Measurements from ENCODE around the gene WDR36. TPM values are rescaled to one million over a fixed set of nuclear protein-coding genes. Genes with fewer than 3 reads are reported as not detected.

The WDR36 gene
- polyA plus RNA-seq, 1 of the 3 experiments (the other 2 are of a cell fraction) = 6.7 TPM

DNA sequence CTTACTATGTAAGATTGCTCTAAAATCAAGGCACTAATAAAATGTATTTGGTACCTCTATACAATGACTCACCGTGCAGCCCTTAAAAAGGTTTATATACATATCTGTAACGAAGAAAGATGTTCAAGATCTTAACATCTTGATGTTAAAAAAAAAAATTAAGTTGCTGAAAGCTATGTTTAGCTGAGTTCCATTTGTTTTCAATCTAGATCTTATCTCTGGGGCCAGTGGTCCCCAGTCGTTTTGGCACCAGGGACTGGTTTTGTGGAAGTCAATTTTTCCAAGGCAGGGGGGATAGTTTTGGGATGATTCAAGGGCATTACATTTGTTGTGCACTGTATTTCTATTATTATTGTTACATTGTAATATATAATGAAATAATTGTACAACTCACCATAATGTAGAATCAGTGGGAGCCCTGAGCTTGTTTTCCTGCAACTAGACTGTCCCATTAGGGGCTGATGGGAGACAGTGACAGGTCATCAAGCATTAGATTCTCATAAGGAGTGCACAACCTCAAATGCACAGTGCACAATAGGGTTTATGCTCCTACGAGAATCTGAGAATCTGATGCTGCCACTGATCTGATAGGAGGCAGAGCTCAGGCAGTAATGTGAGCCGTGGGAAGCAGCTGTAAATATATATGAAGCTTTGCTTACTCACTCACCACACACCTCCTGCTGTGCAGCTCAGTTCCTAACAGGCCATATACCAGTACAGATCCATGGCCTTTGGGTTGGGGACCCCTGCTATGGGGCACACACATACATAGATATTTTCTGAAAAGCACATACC is 48.2 kb upstream of the WDR36 start (continued):
- TF ChIP-seq, protein P1, sequence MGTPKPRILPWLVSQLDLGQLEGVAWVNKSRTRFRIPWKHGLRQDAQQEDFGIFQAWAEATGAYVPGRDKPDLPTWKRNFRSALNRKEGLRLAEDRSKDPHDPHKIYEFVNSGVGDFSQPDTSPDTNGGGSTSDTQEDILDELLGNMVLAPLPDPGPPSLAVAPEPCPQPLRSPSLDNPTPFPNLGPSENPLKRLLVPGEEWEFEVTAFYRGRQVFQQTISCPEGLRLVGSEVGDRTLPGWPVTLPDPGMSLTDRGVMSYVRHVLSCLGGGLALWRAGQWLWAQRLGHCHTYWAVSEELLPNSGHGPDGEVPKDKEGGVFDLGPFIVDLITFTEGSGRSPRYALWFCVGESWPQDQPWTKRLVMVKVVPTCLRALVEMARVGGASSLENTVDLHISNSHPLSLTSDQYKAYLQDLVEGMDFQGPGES (IDR thresholded peaks at IDR 0.05; ENCODE audit: low read depth, low read length) = no peak
- no peak for TF ChIP-seq RFX5 (IDR thresholded peaks at IDR 0.05; ENCODE audit: low read length)
- peak; percentile 91 for TF ChIP-seq TCF12 (IDR thresholded peaks at IDR 0.05)
- TF ChIP-seq SMC3 (IDR thresholded peaks at IDR 0.05; ENCODE audit: low read depth, low read length) = no peak
- TF ChIP-seq MXI1 (IDR thresholded peaks at IDR 0.05; ENCODE audit: low read depth, low read length) = peak; percentile 22; the same call in 1 of the 2 replicates
- TF ChIP-seq FOXM1 (IDR thresholded peaks at IDR 0.05; ENCODE audit: low read depth) = peak; percentile 55; the same call in 1 of the 2 replicates
- TF ChIP-seq, protein P2, sequence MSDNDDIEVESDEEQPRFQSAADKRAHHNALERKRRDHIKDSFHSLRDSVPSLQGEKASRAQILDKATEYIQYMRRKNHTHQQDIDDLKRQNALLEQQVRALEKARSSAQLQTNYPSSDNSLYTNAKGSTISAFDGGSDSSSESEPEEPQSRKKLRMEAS (IDR thresholded peaks at IDR 0.05; ENCODE audit: low read depth) = no peak
- no peak for TF ChIP-seq ELF1 (IDR thresholded peaks at IDR 0.05)
- 0 out of 2 replicates have a peak, but pooled peaks have one; percentile 6 for TF ChIP-seq RCOR1 (IDR thresholded peaks at IDR 0.05; ENCODE audit: low read length)
- TF ChIP-seq SIN3A (IDR thresholded peaks at IDR 0.05; ENCODE audit: borderline replicate concordance, low read depth, low read length) = no peak
- no peak for TF ChIP-seq CHD2 (IDR thresholded peaks at IDR 0.05; ENCODE audit: low read length, partially characterized antibody)
- TF ChIP-seq, protein P3, sequence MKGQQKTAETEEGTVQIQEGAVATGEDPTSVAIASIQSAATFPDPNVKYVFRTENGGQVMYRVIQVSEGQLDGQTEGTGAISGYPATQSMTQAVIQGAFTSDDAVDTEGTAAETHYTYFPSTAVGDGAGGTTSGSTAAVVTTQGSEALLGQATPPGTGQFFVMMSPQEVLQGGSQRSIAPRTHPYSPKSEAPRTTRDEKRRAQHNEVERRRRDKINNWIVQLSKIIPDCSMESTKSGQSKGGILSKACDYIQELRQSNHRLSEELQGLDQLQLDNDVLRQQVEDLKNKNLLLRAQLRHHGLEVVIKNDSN (IDR thresholded peaks at IDR 0.05; ENCODE audit: borderline replicate concordance, low read depth) = no peak
- TF ChIP-seq, protein P4, sequence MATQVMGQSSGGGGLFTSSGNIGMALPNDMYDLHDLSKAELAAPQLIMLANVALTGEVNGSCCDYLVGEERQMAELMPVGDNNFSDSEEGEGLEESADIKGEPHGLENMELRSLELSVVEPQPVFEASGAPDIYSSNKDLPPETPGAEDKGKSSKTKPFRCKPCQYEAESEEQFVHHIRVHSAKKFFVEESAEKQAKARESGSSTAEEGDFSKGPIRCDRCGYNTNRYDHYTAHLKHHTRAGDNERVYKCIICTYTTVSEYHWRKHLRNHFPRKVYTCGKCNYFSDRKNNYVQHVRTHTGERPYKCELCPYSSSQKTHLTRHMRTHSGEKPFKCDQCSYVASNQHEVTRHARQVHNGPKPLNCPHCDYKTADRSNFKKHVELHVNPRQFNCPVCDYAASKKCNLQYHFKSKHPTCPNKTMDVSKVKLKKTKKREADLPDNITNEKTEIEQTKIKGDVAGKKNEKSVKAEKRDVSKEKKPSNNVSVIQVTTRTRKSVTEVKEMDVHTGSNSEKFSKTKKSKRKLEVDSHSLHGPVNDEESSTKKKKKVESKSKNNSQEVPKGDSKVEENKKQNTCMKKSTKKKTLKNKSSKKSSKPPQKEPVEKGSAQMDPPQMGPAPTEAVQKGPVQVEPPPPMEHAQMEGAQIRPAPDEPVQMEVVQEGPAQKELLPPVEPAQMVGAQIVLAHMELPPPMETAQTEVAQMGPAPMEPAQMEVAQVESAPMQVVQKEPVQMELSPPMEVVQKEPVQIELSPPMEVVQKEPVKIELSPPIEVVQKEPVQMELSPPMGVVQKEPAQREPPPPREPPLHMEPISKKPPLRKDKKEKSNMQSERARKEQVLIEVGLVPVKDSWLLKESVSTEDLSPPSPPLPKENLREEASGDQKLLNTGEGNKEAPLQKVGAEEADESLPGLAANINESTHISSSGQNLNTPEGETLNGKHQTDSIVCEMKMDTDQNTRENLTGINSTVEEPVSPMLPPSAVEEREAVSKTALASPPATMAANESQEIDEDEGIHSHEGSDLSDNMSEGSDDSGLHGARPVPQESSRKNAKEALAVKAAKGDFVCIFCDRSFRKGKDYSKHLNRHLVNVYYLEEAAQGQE (IDR thresholded peaks at IDR 0.05; ENCODE audit: low read depth, low read length) = no peak
- TF ChIP-seq RAD21 (IDR thresholded peaks at IDR 0.05; ENCODE audit: low read length) = peak; percentile 20
- TF ChIP-seq GATA2 (CRISPR knock-in tag; IDR thresholded peaks at IDR 0.05) = peak; percentile 67

DNA sequence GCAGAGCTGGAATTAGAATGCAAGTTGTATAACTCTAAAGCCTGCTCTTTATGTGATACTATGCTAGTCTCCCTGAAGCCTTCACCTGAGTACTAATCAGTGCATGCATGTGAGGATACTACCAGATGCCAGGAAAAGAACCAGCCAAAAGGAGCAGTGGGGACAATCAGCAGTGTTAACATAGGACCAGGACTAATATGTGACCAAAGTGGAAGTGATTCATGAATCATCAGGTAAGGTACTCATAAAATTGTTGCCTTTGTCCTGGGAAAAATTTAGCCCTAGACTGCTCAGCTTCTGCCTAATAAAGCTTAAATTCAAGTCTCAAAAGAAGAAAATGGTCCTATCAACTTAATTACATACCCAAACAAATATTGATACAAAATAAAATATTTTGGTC is 34.1 kb upstream of the WDR36 start:
- Histone ChIP-seq H3K36me3 (replicated peaks in 1 of 2; ENCODE audit: control insufficient read depth in 1 of 2, insufficient read depth in 2 of 2, low read length in 1 of 2) (no peaks in the 10 kb centered on the region), H3K79me2 (ENCODE audit: insufficient read depth) (no peaks in the 10 kb centered on the region), H3K4me3 (ENCODE audit: low read depth in 2 of 2, low read length in 1 of 2) (no peak overlapping the region), H3K9ac (no peak overlapping the region), H3K27me3 (ENCODE audit: insufficient read depth) (no peaks in the 10 kb centered on the region), H3K27ac (ENCODE audit: low read depth in 2 of 2, low read length in 1 of 2) (no peak overlapping the region), H3K4me1 (ENCODE audit: control insufficient read depth in 1 of 2, insufficient read depth in 2 of 2, low read depth in 1 of 2, low read length in 1 of 2) (no peaks in the 10 kb centered on the region; a peak in 1 of 4 replicates), H3F3A (replicated peaks; ENCODE audit: insufficient read depth) (peaks cover 7% of the 10 kb centered on the region), H2AFZ (ENCODE audit: low read depth) (no peak overlapping the region), H3K4me2 (no peak overlapping the region), H3K9me2 (no peaks in the 10 kb centered on the region), H3K9me3 (peaks cover 3% of the 10 kb centered on the region; the same call in 1 of the 2 replicates), H4K20me1 (ENCODE audit: insufficient read depth) (no peaks in the 10 kb centered on the region)
- no peak for DNase-seq
- ChIA-PET CTCF (interaction anchor here (0.6 to 1.0 kb wide), 2 partner anchors 11 to 37 kb away, joined by 3 read pairs; no protein-coding TSS in a partner anchor), POLR2A (no interaction called here)
- TF ChIP-seq NFIC (IDR thresholded peaks at IDR 0.05; ENCODE audit: borderline replicate concordance) (no peak), MXI1 (IDR thresholded peaks at IDR 0.05; ENCODE audit: low read depth, low read length) (no peak), FOXM1 (IDR thresholded peaks at IDR 0.05; ENCODE audit: low read depth) (no peak), EP300 (IDR thresholded peaks at IDR 0.05; ENCODE audit: borderline replicate concordance in 1 of 2, low read depth in 1 of 2, low read length in 1 of 2) (no peak), RAD21 (IDR thresholded peaks at IDR 0.05; ENCODE audit: low read length) (no peak), EZH2phosphoT487 (IDR thresholded peaks at IDR 0.05; ENCODE audit: borderline replicate concordance, low read depth) (no peak), ELF1 (IDR thresholded peaks at IDR 0.05) (no peak), FOXJ3 (CRISPR knock-in tag; IDR thresholded peaks at IDR 0.05) (no peak), POLR2AphosphoS5 (IDR thresholded peaks at IDR 0.05; ENCODE audit: low read depth, low read length) (no peak)
- TF ChIP-seq, protein P5, sequence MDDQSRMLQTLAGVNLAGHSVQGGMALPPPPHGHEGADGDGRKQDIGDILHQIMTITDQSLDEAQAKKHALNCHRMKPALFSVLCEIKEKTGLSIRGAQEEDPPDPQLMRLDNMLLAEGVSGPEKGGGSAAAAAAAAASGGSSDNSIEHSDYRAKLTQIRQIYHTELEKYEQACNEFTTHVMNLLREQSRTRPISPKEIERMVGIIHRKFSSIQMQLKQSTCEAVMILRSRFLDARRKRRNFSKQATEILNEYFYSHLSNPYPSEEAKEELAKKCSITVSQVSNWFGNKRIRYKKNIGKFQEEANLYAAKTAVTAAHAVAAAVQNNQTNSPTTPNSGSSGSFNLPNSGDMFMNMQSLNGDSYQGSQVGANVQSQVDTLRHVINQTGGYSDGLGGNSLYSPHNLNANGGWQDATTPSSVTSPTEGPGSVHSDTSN (IDR thresholded peaks at IDR 0.05) = no peak

Data from SK-N-SH (cell line).